Calu3 (cell line): ENCODE data around the gene CRBN. TPM values are rescaled to one million over a fixed set of nuclear protein-coding genes. Genes with fewer than 3 reads are reported as not detected.

ENCODE experiments used
- BruUV-seq: library from RNA; stranded (reverse); fragments of 400-500 nt; replicated peaks from 2 replicates; lab custom pipeline; 2021; lab: Mats Ljungman, UMichigan
- CTCF ChIA-PET: fragments of 300-600 bp; sonication (Branson Sonifier 250); formaldehyde crosslinking; loops from one replicate; lab custom pipeline; 2022; ENCODE audit warnings: antibody characterized with exemption; lab: Charles Lee
- DNase-seq: peaks from one replicate; pipeline ENCODE4 v3.0.0; 2022
- H3K27ac Mint-ChIP-seq: one replicate; pipeline ENCODE4 v1.8.0; 2022; ENCODE audit warnings: mixed read lengths; ENCODE audit not compliant: unreplicated experiment
- H3K27me3 Mint-ChIP-seq: one replicate; pipeline ENCODE4 v1.8.0; 2022; ENCODE audit warnings: mixed read lengths; ENCODE audit not compliant: unreplicated experiment
- H3K36me3 Mint-ChIP-seq: one replicate; pipeline ENCODE4 v1.8.0; 2022; ENCODE audit warnings: mild to moderate bottlenecking, moderate library complexity, mixed read lengths; ENCODE audit not compliant: insufficient read depth, unreplicated experiment
- H3K4me1 Mint-ChIP-seq: one replicate; pipeline ENCODE4 v1.8.0; 2022; ENCODE audit warnings: mild to moderate bottlenecking, low read depth, mixed read lengths; ENCODE audit not compliant: unreplicated experiment
- H3K4me3 Mint-ChIP-seq: one replicate; pipeline ENCODE4 v1.8.0; 2022; ENCODE audit warnings: mild to moderate bottlenecking, low read depth, moderate library complexity, mixed read lengths; ENCODE audit not compliant: unreplicated experiment
- H3K9me3 Mint-ChIP-seq: one replicate; pipeline ENCODE4 v1.8.0; 2022; ENCODE audit warnings: low read depth, mixed read lengths; ENCODE audit not compliant: unreplicated experiment
- intact Hi-C: fragments of 100-400 bp; cut with micrococcal nuclease; formaldehyde crosslinking; loops from one replicate; pipeline ENCODE4 v1.10.0; 2022; ENCODE audit not compliant: unreplicated experiment
- total RNA-seq: library from RNA; stranded (reverse); gene quantifications from 2 replicates; pipeline ENCODE4 v1.2.3, GENCODE V29; 2022
- TF ChIP-seq, protein P1 (sequence below): fragments of 200-600 bp; IDR thresholded peaks from one replicate; pipeline ENCODE4 v1.8.0; 2022; ENCODE audit warnings: antibody characterized with exemption; ENCODE audit not compliant: unreplicated experiment

CRBN gene
- total RNA-seq, 1 experiment from 2014 or later = 31.6 TPM

DNA sequence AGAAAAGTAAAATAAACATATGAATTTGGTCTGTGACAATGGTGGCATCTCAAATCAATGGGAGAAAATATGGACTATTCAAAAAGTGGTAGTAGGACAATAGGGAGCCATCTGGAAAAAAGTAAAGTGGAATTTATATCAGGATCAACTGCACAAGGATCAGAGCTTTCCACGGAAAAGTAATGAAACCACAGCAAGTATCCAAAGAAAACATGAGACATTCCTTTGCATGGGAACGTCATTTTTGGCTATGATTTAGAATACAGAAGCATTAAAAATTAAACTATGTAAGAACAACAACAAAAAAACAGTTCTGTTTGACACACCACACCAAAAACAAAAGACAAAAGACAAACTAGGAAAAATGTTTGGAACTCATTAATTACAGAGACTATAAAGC, 18.7 kb downstream of the CRBN start:
- no peaks in the 10 kb centered on the region for H3K27me3 Mint-ChIP-seq
- intact Hi-C loops = no loop called here
- no peaks in the 10 kb centered on the region for H3K9me3 Mint-ChIP-seq
- H3K4me3 Mint-ChIP-seq = no peak overlapping the region
- CTCF ChIA-PET = no interaction called here
- BruUV-seq = no TSS peak
- H3K27ac Mint-ChIP-seq = no peak overlapping the region
- TF ChIP-seq, protein P1, sequence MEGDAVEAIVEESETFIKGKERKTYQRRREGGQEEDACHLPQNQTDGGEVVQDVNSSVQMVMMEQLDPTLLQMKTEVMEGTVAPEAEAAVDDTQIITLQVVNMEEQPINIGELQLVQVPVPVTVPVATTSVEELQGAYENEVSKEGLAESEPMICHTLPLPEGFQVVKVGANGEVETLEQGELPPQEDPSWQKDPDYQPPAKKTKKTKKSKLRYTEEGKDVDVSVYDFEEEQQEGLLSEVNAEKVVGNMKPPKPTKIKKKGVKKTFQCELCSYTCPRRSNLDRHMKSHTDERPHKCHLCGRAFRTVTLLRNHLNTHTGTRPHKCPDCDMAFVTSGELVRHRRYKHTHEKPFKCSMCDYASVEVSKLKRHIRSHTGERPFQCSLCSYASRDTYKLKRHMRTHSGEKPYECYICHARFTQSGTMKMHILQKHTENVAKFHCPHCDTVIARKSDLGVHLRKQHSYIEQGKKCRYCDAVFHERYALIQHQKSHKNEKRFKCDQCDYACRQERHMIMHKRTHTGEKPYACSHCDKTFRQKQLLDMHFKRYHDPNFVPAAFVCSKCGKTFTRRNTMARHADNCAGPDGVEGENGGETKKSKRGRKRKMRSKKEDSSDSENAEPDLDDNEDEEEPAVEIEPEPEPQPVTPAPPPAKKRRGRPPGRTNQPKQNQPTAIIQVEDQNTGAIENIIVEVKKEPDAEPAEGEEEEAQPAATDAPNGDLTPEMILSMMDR = no peak
- no peaks in the 10 kb centered on the region for H3K4me1 Mint-ChIP-seq
- DNase-seq = no peak
- peaks cover 21% of the 10 kb centered on the region for H3K36me3 Mint-ChIP-seq

DNA sequence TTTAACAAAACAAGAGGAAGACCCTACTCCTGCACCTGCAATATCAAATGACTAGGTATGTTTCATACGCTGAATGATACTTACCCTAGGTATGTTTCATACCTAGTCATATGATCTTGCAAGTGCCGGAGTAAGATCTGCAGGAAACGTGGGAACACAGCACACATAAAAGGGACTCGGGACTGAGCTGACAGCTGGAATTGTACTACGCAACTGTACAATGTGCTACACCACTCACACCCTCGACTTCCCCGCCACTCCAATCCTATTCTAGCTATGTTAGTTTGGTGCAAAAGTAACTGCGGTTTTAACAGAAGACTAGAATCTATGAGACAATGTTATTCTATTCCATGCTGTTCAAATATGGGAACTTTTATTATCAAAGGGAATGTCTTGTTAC, 22.0 kb downstream of the CRBN start:
- CTCF ChIA-PET = interaction anchor here (1.1 kb wide), 1 partner anchor 22 kb away, joined by 3 read pairs; the partner anchor contains the start of gene CRBN
- H3K4me3 Mint-ChIP-seq = no peak overlapping the region
- H3K27ac Mint-ChIP-seq = no peak overlapping the region
- no peaks in the 10 kb centered on the region for H3K4me1 Mint-ChIP-seq
- peaks cover 41% of the 10 kb centered on the region for H3K36me3 Mint-ChIP-seq
- intact Hi-C loops = no loop called here
- H3K9me3 Mint-ChIP-seq = no peaks in the 10 kb centered on the region
- TF ChIP-seq, protein P1 = no peak
- DNase-seq = no peak
- BruUV-seq = no TSS peak
- H3K27me3 Mint-ChIP-seq = no peaks in the 10 kb centered on the region

DNA sequence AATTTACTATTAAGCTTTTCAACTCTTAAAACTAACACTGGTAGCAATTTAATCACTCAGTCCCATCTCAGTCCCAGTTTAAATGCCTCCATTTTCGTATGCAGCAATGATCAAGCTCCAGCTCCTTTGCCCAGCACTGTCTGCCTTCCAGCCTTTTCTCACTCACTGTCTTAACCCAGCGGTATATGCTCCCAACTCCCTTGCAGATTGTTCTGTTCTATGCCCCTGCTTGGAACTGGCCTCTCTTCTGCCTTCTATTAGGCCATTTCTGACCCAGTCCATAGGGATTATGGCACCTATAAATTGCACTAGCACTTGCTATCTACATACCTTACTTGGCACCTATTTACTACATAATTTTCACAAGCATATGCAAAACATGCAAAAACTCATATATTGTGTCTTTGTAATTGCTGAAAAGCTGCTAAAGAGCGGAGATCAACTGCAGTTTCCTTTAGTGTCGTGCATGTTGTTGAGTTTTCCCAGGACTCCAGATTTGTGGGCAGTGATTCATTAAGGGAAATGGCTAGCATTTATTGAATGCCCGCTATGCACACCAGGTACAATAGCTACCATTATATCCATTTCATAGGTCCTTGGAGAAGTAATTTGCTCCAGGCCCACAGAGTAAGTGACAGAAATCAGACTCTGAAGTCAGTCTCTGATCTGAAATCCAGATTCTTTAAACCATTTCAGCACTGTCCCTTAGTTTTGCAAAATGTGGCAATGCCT, 24.4 kb downstream of the CRBN start:
- no TSS peak for BruUV-seq
- Mint-ChIP-seq H3K27ac (peak overlapping the region; percentile 60), H3K27me3 (no peaks in the 10 kb centered on the region), H3K9me3 (no peaks in the 10 kb centered on the region), H3K4me1 (no peaks in the 10 kb centered on the region), H3K36me3 (peaks cover 40% of the 10 kb centered on the region), H3K4me3 (no peak overlapping the region)
- TF ChIP-seq, protein P1 = no peak
- no peak for DNase-seq
- CTCF ChIA-PET = no interaction called here
- intact Hi-C loops = no loop called here

DNA sequence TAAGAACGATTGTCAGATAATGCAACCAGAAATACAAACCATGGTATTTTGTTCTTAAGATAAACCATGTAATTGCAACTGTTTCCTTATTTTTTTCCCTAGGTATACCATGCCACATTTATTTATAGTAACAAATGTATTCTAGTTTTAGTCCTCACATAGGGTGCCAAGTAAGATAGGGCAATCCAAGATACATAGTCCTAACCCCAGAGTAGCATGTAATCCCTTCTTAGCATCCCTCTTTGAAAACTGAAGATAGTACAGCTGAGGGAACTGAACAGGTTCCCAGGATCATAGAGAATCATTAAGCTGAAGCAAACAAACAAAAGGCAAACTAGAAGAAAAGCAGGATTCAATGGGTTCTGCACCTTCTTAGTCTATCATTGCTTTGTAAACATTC, 28.0 kb downstream of the CRBN start:
- no peak for DNase-seq
- H3K27ac Mint-ChIP-seq = no peak overlapping the region
- TF ChIP-seq, protein P1 = no peak

More for the DNA sequence above, 28.0 kb downstream of the CRBN start:
- no TSS peak for BruUV-seq
- no peaks in the 10 kb centered on the region for H3K27me3 Mint-ChIP-seq
- no peaks in the 10 kb centered on the region for H3K9me3 Mint-ChIP-seq
- intact Hi-C loops = no loop called here
- CTCF ChIA-PET = interaction anchor here (0.6 kb wide), 1 partner anchor 143 kb away, joined by 4 read pairs; no protein-coding TSS in a partner anchor
- no peak overlapping the region for H3K4me3 Mint-ChIP-seq
- H3K36me3 Mint-ChIP-seq = peaks cover 33% of the 10 kb centered on the region
- no peaks in the 10 kb centered on the region for H3K4me1 Mint-ChIP-seq
